IMR-90 (cell line): ENCODE results near the gene ZNF573. TPM values are rescaled to one million over a fixed set of nuclear protein-coding genes. Genes with fewer than 3 reads are reported as not detected.

ENCODE experiments used
- ATAC-seq: fragments of 200-7000 bp; cut with Tn5 transposase; 2 replicates; pipeline ENCODE4 v1.9.1; 2020; ENCODE audit warnings: low read depth, mild to moderate bottlenecking, moderate library complexity
- BruUV-seq: library from RNA; stranded (reverse); fragments of 400-500 nt; replicated peaks from 2 replicates; lab custom pipeline; 2021; lab: Mats Ljungman, UMichigan
- CTCF ChIA-PET: fragments of 300-600 bp; formaldehyde crosslinking; extraction: SDS; loops from one replicate; lab custom pipeline; 2021; ENCODE audit warnings: antibody characterized with exemption; lab: Yijun Ruan, JAX
- POLR2A ChIA-PET: fragments of 300-600 bp; sonication (Branson Sonifier 250); formaldehyde crosslinking; loops from one replicate; lab custom pipeline; 2022; ENCODE audit warnings: antibody characterized with exemption; ENCODE audit not compliant: unreplicated experiment; lab: Charles Lee
- DNase-seq: peaks from one replicate; pipeline ENCODE4 v3.0.0; 2013
- H2AFZ ChIP-seq: replicated peaks from 2 replicates; pipeline ENCODE3; 2013; ENCODE audit warnings: low read length, mild to moderate bottlenecking; ENCODE audit not compliant: poor library complexity
- H2AK5ac ChIP-seq: 2 replicates; pipeline ENCODE4 v1.6.1; 2013; ENCODE audit warnings: low read depth, low read length, inconsistent platforms
- H2AK9ac ChIP-seq: replicated peaks from 2 replicates; pipeline ENCODE3; 2013; ENCODE audit warnings: mild to moderate bottlenecking, low read depth, low read length, moderate library complexity; ENCODE audit not compliant: poor library complexity
- H2BK120ac ChIP-seq: 2 replicates; pipeline ENCODE4 v1.6.1; 2013; ENCODE audit warnings: low read depth, low read length, inconsistent platforms
- H2BK15ac ChIP-seq: 3 replicates; pipeline ENCODE4 v1.6.1; 2013; ENCODE audit warnings: low read depth, low read length, inconsistent platforms
- H2BK20ac ChIP-seq: 2 replicates; pipeline ENCODE4 v1.6.1; 2013; ENCODE audit warnings: low read depth, mild to moderate bottlenecking, inconsistent platforms, low read length, moderate library complexity
- H2BK5ac ChIP-seq: 2 replicates; pipeline ENCODE4 v1.6.1; 2013; ENCODE audit warnings: mild to moderate bottlenecking, low read depth, low read length, inconsistent platforms; ENCODE audit not compliant: poor library complexity, severe bottlenecking
- H3K14ac ChIP-seq: replicated peaks from 2 replicates; pipeline ENCODE4 v1.6.1; 2013; ENCODE audit warnings: low read depth, low read length, inconsistent platforms
- H3K18ac ChIP-seq: 2 replicates; pipeline ENCODE4 v1.6.1; 2013; ENCODE audit warnings: low read depth, low read length, control low read depth
- H3K23ac ChIP-seq: 2 replicates; pipeline ENCODE4 v1.6.1; 2013; ENCODE audit warnings: low read depth, low read length, inconsistent platforms
- H3K27ac ChIP-seq: 2 replicates; pipeline ENCODE4 v1.5.1; 2013; ENCODE audit warnings: mild to moderate bottlenecking, control low read depth, low read length; ENCODE audit not compliant: insufficient read depth
- H3K27me3 ChIP-seq: 2 replicates; pipeline ENCODE4 v1.6.1; 2013; ENCODE audit warnings: low read length; ENCODE audit not compliant: control insufficient read depth, insufficient read depth
- H3K36me3 ChIP-seq: 2 replicates; pipeline ENCODE4 v1.6.1; 2013; ENCODE audit warnings: low read length, mixed read lengths; ENCODE audit not compliant: control insufficient read depth, insufficient read depth
- H3K4ac ChIP-seq: 2 replicates; pipeline ENCODE4 v1.6.1; 2013; ENCODE audit warnings: low read depth, low read length, inconsistent platforms
- H3K4me1 ChIP-seq: 2 replicates; pipeline ENCODE4 v1.6.1; 2013; ENCODE audit warnings: low read length, mixed read lengths; ENCODE audit not compliant: control insufficient read depth, insufficient read depth
- H3K4me2 ChIP-seq: 2 replicates; pipeline ENCODE4 v1.6.1; 2013; ENCODE audit warnings: low read depth, mild to moderate bottlenecking, control low read depth, low read length, moderate library complexity
- H3K4me3 ChIP-seq: 2 replicates; pipeline ENCODE4 v1.5.1; 2013; ENCODE audit warnings: low read depth, mild to moderate bottlenecking, control low read depth, low read length, moderate library complexity; ENCODE audit not compliant: insufficient read depth
- H3K56ac ChIP-seq: 2 replicates; pipeline ENCODE4 v1.6.1; 2013; ENCODE audit warnings: low read length, inconsistent platforms; ENCODE audit not compliant: insufficient read depth; ENCODE audit errors: extremely low read depth
- H3K79me1 ChIP-seq, 2 experiments: 2 replicates each; pipeline ENCODE4 v1.6.1; 2013; ENCODE audit warnings: low read length in 2 of 2, inconsistent platforms in 1 of 2, low read depth in 1 of 2
- H3K9ac ChIP-seq: 2 replicates; pipeline ENCODE4 v1.6.1; 2013; ENCODE audit warnings: low read depth, low read length, control low read depth
- H3K9me1 ChIP-seq: 2 replicates; pipeline ENCODE4 v1.6.1; 2013; ENCODE audit warnings: low read length, inconsistent platforms; ENCODE audit not compliant: insufficient read depth
- H3K9me3 ChIP-seq: 2 replicates; pipeline ENCODE4 v1.6.1; 2013; ENCODE audit warnings: low read length; ENCODE audit not compliant: control insufficient read depth, insufficient read depth
- H4K20me1 ChIP-seq: 2 replicates; pipeline ENCODE4 v1.6.1; 2013; ENCODE audit warnings: low read length, inconsistent platforms; ENCODE audit not compliant: insufficient read depth
- H4K5ac ChIP-seq: 2 replicates; pipeline ENCODE4 v1.6.1; 2013; ENCODE audit warnings: mild to moderate bottlenecking, low read depth, low read length, control low read depth
- H4K8ac ChIP-seq, 2 experiments: 2 replicates each; pipeline ENCODE4 v1.6.1; 2013; ENCODE audit warnings: low read depth in 2 of 2, low read length in 2 of 2, control low read depth in 1 of 2, inconsistent platforms in 1 of 2
- H4K91ac ChIP-seq: 2 replicates; pipeline ENCODE4 v1.6.1; 2013; ENCODE audit warnings: low read depth, low read length, inconsistent platforms; ENCODE audit not compliant: insufficient read depth
- BHLHE40 ChIP-seq: fragments of 150-350 bp; IDR thresholded peaks from 2 replicates; pipeline ENCODE4 v1.6.1; 2016; ENCODE audit warnings: mild to moderate bottlenecking, low read depth, low read length
- CEBPB ChIP-seq: IDR thresholded peaks from 2 replicates; pipeline ENCODE4 v1.6.1; 2012; ENCODE audit warnings: low read depth, low read length, improper control_type of control experiment
- CHD1 ChIP-seq: IDR thresholded peaks from 2 replicates; pipeline ENCODE4 v1.6.1; 2012; ENCODE audit warnings: low read depth, low read length, improper control_type of control experiment
- FOS ChIP-seq: fragments of 150-350 bp; IDR thresholded peaks from 2 replicates; pipeline ENCODE4 v1.6.1; 2016; ENCODE audit warnings: low read depth, low read length
- MAFK ChIP-seq: IDR thresholded peaks from 2 replicates; pipeline ENCODE4 v1.6.1; 2012; ENCODE audit warnings: low read depth, low read length, improper control_type of control experiment
- MAZ ChIP-seq: IDR thresholded peaks from 2 replicates; pipeline ENCODE4 v1.6.1; 2012; ENCODE audit warnings: low read depth, mild to moderate bottlenecking, low read length, improper control_type of control experiment, moderate library complexity, borderline replicate concordance
- MXI1 ChIP-seq: IDR thresholded peaks from 2 replicates; pipeline ENCODE4 v1.6.1; 2012; ENCODE audit warnings: low read depth, mild to moderate bottlenecking, low read length, moderate library complexity, borderline replicate concordance
- NFE2L2 ChIP-seq: fragments of 150-350 bp; IDR thresholded peaks from 2 replicates; pipeline ENCODE4 v1.6.1; 2016; ENCODE audit warnings: low read depth, mild to moderate bottlenecking, low read length
- POLR2A ChIP-seq: IDR thresholded peaks from 2 replicates; pipeline ENCODE4 v1.6.1; 2012; ENCODE audit warnings: mild to moderate bottlenecking, low read depth, low read length
- RAD21 ChIP-seq: IDR thresholded peaks from 2 replicates; pipeline ENCODE4 v1.6.1; 2012; ENCODE audit warnings: low read length, improper control_type of control experiment
- RCOR1 ChIP-seq: IDR thresholded peaks from 2 replicates; pipeline ENCODE4 v1.6.1; 2012; ENCODE audit warnings: mild to moderate bottlenecking, low read length, improper control_type of control experiment; ENCODE audit not compliant: insufficient replicate concordance
- RFX5 ChIP-seq: IDR thresholded peaks from 2 replicates; pipeline ENCODE4 v1.8.0; 2012; ENCODE audit warnings: low read depth, mild to moderate bottlenecking, low read length, moderate library complexity
- SMC3 ChIP-seq: fragments of 150-350 bp; IDR thresholded peaks from 2 replicates; pipeline ENCODE4 v1.6.1; 2016; ENCODE audit warnings: low read depth, mild to moderate bottlenecking, antibody characterized with exemption, low read length, moderate library complexity
- WGBS, 2 experiments: methylation state at CpG; one replicate each; pipeline versions ENCODE4 v1.1.5 to v1.1.7; 2013; ENCODE audit warnings: missing lambda C conversion rate in 2 of 2; ENCODE audit not compliant: insufficient read length in 1 of 2; ENCODE audit errors: extremely low coverage in 2 of 2; 5-methylcytosine and 5-hydroxymethylcytosine counted together
- dilution Hi-C: fragments of 300-500 bp; cut with HindIII; formaldehyde crosslinking; loops from one replicate; pipeline ENCODE4 v1.14.3; 2018; ENCODE audit warnings: low sequenced_read_pairs; ENCODE audit not compliant: unreplicated experiment
- in situ Hi-C: fragments of 300-500 bp; cut with MboI; formaldehyde crosslinking; loops from 3 replicates; pipeline ENCODE4 v1.14.3; 2019; ENCODE audit warnings: low sequenced_read_pairs, inconsistent platforms, mixed read lengths
- intact Hi-C: fragments of 100-400 bp; cut with micrococcal nuclease; formaldehyde crosslinking; loops from 2 replicates; pipeline ENCODE4 v1.10.0; 2022
- polyA plus RNA-seq, 3 experiments: library from polyadenylated mRNA; depleted of rRNA; stranded (reverse); fragments of >200 nt; gene quantifications; 2 replicates each; pipeline ENCODE4 v1.2.3, GENCODE V29; 2012; ENCODE audit warnings: low replicate concordance in 1 of 3
- total RNA-seq: library from RNA; depleted of rRNA; stranded (reverse); fragments of >200 nt; gene quantifications from 2 replicates; pipeline ENCODE4 v1.2.3, GENCODE V29; 2012
- TF ChIP-seq, protein P1 (sequence below): fragments of 150-350 bp; IDR thresholded peaks from 2 replicates; pipeline ENCODE4 v1.6.1; 2017; ENCODE audit warnings: mild to moderate bottlenecking, antibody characterized with exemption, low read length, low read depth
- TF ChIP-seq, protein P2 (sequence below): fragments of 150-350 bp; IDR thresholded peaks from 2 replicates; pipeline ENCODE4 v1.6.1; 2016; ENCODE audit warnings: low read depth, mild to moderate bottlenecking, low read length, moderate library complexity, borderline replicate concordance
- TF ChIP-seq, protein P3 (sequence below): conservative IDR thresholded peaks from 2 replicates; pipeline ENCODE4 v1.5.1; 2012; ENCODE audit warnings: mild to moderate bottlenecking, low read depth, low read length, improper control_type of control experiment

Gene ZNF573
- total and polyA plus RNA-seq, 2 of the 4 experiments (the other 2 are of a cell fraction): 0.80 to 3.2 TPM

DNA sequence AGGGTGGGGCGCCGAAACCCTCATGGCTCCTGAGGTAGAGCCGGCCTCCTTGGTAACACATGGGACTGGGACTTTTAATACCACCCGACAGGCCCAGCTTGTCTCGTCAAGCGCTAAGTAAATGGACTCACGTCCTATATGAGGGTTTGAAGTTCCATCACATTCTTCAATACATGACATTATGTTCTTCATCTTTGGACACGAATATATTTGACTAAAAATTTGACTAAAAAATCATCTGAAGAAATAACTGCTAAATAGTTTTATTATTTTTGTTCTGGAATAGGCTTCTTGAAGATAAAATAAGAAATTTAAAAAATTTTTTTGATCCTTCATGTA, 59.5 kb downstream of the ZNF573 start:
- BruUV-seq: no TSS peak
- H3K9me3 ChIP-seq: no peaks in the 10 kb centered on the region
- CTCF ChIA-PET: interaction anchor here (0.6 kb wide), 1 partner anchor 10 kb away, joined by 4 read pairs; no protein-coding TSS in a partner anchor
- TF ChIP-seq CEBPB (no peak), NFE2L2 (no peak), RFX5 (no peak), CHD1 (no peak), RCOR1 (no peak), FOS (no peak), POLR2A (no peak), RAD21 (no peak), BHLHE40 (no peak), SMC3 (no peak), MAFK (no peak), MAZ (no peak), MXI1 (no peak)
- TF ChIP-seq, protein P1, sequence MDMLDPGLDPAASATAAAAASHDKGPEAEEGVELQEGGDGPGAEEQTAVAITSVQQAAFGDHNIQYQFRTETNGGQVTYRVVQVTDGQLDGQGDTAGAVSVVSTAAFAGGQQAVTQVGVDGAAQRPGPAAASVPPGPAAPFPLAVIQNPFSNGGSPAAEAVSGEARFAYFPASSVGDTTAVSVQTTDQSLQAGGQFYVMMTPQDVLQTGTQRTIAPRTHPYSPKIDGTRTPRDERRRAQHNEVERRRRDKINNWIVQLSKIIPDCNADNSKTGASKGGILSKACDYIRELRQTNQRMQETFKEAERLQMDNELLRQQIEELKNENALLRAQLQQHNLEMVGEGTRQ: no peak
- TF ChIP-seq, protein P2, sequence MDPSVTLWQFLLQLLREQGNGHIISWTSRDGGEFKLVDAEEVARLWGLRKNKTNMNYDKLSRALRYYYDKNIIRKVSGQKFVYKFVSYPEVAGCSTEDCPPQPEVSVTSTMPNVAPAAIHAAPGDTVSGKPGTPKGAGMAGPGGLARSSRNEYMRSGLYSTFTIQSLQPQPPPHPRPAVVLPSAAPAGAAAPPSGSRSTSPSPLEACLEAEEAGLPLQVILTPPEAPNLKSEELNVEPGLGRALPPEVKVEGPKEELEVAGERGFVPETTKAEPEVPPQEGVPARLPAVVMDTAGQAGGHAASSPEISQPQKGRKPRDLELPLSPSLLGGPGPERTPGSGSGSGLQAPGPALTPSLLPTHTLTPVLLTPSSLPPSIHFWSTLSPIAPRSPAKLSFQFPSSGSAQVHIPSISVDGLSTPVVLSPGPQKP: no peak
- TF ChIP-seq, protein P3, sequence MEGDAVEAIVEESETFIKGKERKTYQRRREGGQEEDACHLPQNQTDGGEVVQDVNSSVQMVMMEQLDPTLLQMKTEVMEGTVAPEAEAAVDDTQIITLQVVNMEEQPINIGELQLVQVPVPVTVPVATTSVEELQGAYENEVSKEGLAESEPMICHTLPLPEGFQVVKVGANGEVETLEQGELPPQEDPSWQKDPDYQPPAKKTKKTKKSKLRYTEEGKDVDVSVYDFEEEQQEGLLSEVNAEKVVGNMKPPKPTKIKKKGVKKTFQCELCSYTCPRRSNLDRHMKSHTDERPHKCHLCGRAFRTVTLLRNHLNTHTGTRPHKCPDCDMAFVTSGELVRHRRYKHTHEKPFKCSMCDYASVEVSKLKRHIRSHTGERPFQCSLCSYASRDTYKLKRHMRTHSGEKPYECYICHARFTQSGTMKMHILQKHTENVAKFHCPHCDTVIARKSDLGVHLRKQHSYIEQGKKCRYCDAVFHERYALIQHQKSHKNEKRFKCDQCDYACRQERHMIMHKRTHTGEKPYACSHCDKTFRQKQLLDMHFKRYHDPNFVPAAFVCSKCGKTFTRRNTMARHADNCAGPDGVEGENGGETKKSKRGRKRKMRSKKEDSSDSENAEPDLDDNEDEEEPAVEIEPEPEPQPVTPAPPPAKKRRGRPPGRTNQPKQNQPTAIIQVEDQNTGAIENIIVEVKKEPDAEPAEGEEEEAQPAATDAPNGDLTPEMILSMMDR: no peak
- H2BK120ac ChIP-seq: no peak overlapping the region
- H3K27me3 ChIP-seq: no peaks in the 10 kb centered on the region
- intact Hi-C loops (loop anchor here (1.0 kb wide), 1 partner anchor 59 kb away; the partner anchor contains the start of gene ZNF573), in situ Hi-C loops (no loop called here), dilution Hi-C loops (no loop called here)
- WGBS, 2 experiments: no CpG with 5 or more reads among the region's 8 CpGs
- no peaks in the 10 kb centered on the region for H3K36me3 ChIP-seq
- no peaks in the 10 kb centered on the region for H3K9me1 ChIP-seq
- peak overlapping the region; percentile 81 for H3K4me3 ChIP-seq
- H2AK5ac ChIP-seq: no peak overlapping the region
- POLR2A ChIA-PET: no interaction called here
- H3K56ac ChIP-seq: no peak overlapping the region
- no peak overlapping the region for H3K18ac ChIP-seq
- no peak overlapping the region for H3K4ac ChIP-seq
- H2AK9ac ChIP-seq: peak overlapping the region; percentile 5
- peak overlapping the region; percentile 64 for H3K4me2 ChIP-seq
- no peak overlapping the region for H3K9ac ChIP-seq
- H3K79me1 ChIP-seq: peaks cover 8 to 11% of the 10 kb centered on the region in 2 experiments
- H3K14ac ChIP-seq: no peak overlapping the region
- H3K4me1 ChIP-seq: peaks cover 5% of the 10 kb centered on the region; the same call in 1 of the 2 replicates
- DNase-seq (no peak), ATAC-seq (no peak)
- H2AFZ ChIP-seq: peak overlapping the region; percentile 100
- no peak overlapping the region for H2BK20ac ChIP-seq
- no peak overlapping the region for H4K5ac ChIP-seq
- no peak overlapping the region for H2BK15ac ChIP-seq
- H4K91ac ChIP-seq: no peak overlapping the region
- no peaks in the 10 kb centered on the region for H4K20me1 ChIP-seq
- H4K8ac ChIP-seq: peak overlapping the region; percentile 23 to 77; a peak in 2 of 4 replicates
- no peak overlapping the region for H2BK5ac ChIP-seq
- no peak overlapping the region for H3K27ac ChIP-seq
- H3K23ac ChIP-seq: no peak overlapping the region
